Hepatocyte (in vitro differentiated cells): ENCODE results near the gene CEP95. TPM values are rescaled to one million over a fixed set of nuclear protein-coding genes. Genes with fewer than 3 reads are reported as not detected.

Experiments
- DNase-seq: peaks from one replicate; pipeline ENCODE4 v3.0.0-alpha.2; 2016; ENCODE audit warnings: low spot score
- H2AFZ ChIP-seq: fragments of 200-600 bp; sonication (generic); 2 replicates; pipeline ENCODE4 v1.6.0; 2016; ENCODE audit warnings: antibody characterized with exemption, mild to moderate bottlenecking
- H3K27ac ChIP-seq: fragments of 200-600 bp; sonication (generic); 2 replicates; pipeline ENCODE4 v1.5.1; 2016; ENCODE audit warnings: mild to moderate bottlenecking
- H3K27me3 ChIP-seq: fragments of 200-600 bp; sonication (generic); 2 replicates; pipeline ENCODE4 v1.6.1; 2016
- H3K36me3 ChIP-seq: fragments of 200-600 bp; sonication (generic); replicated peaks from 2 replicates; pipeline ENCODE4 v1.5.1; 2016; ENCODE audit warnings: low read depth; ENCODE audit not compliant: insufficient read depth
- H3K4me1 ChIP-seq: fragments of 200-600 bp; sonication (generic); 2 replicates; pipeline ENCODE4 v1.5.1; 2016; ENCODE audit warnings: mild to moderate bottlenecking, moderate library complexity; ENCODE audit not compliant: insufficient read depth
- H3K4me2 ChIP-seq: fragments of 200-600 bp; sonication (generic); 2 replicates; pipeline ENCODE4 v1.6.0; 2016
- H3K4me3 ChIP-seq: fragments of 200-600 bp; sonication (generic); 2 replicates; pipeline ENCODE4 v1.5.1; 2016; ENCODE audit warnings: mild to moderate bottlenecking
- H3K79me2 ChIP-seq: fragments of 200-600 bp; sonication (generic); 2 replicates; pipeline ENCODE4 v1.6.0; 2017; ENCODE audit warnings: mild to moderate bottlenecking
- H3K9me2 ChIP-seq: fragments of 200-600 bp; sonication (generic); replicated peaks from 2 replicates; pipeline ENCODE4 v1.6.0; 2017; ENCODE audit warnings: mild to moderate bottlenecking; ENCODE audit not compliant: insufficient read depth
- H3K9me3 ChIP-seq: fragments of 200-600 bp; sonication (generic); 2 replicates; pipeline ENCODE4 v1.5.1; 2016; ENCODE audit warnings: low read depth, mild to moderate bottlenecking
- H4K20me1 ChIP-seq: fragments of 200-600 bp; sonication (generic); 2 replicates; pipeline ENCODE4 v1.6.0; 2016; ENCODE audit warnings: mild to moderate bottlenecking; ENCODE audit not compliant: insufficient read depth, poor library complexity, severe bottlenecking
- CTCF ChIP-seq: fragments of 200-600 bp; sonication (generic); IDR thresholded peaks from 2 replicates; pipeline ENCODE4 v1.5.1; 2016; ENCODE audit warnings: antibody characterized with exemption, mild to moderate bottlenecking; ENCODE audit not compliant: poor library complexity
- EZH2 ChIP-seq: fragments of 200-600 bp; sonication (generic); IDR thresholded peaks from 2 replicates; pipeline ENCODE4 v1.6.1; 2016; ENCODE audit warnings: antibody characterized with exemption, mild to moderate bottlenecking, borderline replicate concordance
- EZH2phosphoT487 ChIP-seq: fragments of 200-600 bp; sonication (generic); IDR thresholded peaks from one replicate; pipeline ENCODE4 v1.6.1; 2018; ENCODE audit warnings: antibody characterized with exemption, mild to moderate bottlenecking, low read depth, moderate library complexity; ENCODE audit not compliant: unreplicated experiment, severe bottlenecking
- WGBS: methylation state at CpG from one replicate; pipeline ENCODE4 v1.1.6; 2016; ENCODE audit warnings: low lambda C conversion rate; ENCODE audit errors: missing lambda C conversion rate; 5-methylcytosine and 5-hydroxymethylcytosine counted together
- polyA plus RNA-seq: library from polyadenylated mRNA; unstranded; fragments of >200 nt; fragmentation: Nextera tagmentation; extraction: Ambion mirVana; gene quantifications from 2 replicates; pipeline ENCODE4 v1.2.1, GENCODE V29; 2016
- total RNA-seq: library from RNA; depleted of rRNA; stranded (reverse); fragments of >200 nt; gene quantifications from 2 replicates; pipeline ENCODE4 v1.2.3, GENCODE V29; 2014

Gene CEP95
- total and polyA plus RNA-seq, 2 experiments from 2014 or later, result 25.8 to 42.8 TPM

DNA sequence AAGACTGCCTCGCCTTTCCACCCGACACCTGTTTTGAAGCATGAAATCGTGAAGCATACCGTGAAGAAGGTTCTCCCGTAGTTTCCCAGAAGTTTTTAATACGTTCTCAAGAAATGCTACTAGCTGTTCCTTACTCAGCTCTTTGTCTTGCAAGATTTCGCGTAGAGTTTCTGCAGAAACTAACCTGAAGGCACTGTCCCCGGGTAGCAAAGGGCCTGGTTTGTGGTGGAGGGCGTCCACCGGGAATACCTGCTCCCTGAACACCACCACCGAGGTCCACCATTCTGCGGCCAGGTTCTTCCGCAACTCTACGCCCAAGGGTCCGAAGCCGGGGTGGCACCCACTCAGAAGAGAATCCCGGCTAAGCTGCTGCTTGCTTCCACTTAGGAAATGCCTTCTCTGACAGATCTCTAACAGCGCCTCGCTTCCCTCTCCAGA, 10.4 kb upstream of the CEP95 start:
- peak overlapping the region; percentile 74 for H2AFZ ChIP-seq
- H3K9me3 ChIP-seq, result no peaks in the 10 kb centered on the region
- no peak for DNase-seq
- 2% methylated on average over 19 of the region's 20 CpGs for WGBS
- H3K4me3 ChIP-seq, result peak overlapping the region; percentile 60
- no peaks in the 10 kb centered on the region for H3K27me3 ChIP-seq
- TF ChIP-seq EZH2 (no peak), EZH2phosphoT487 (no peak), CTCF (no peak)
- peak overlapping the region; percentile 80 for H3K4me2 ChIP-seq
- H3K79me2 ChIP-seq, result peaks cover 51% of the 10 kb centered on the region
- H3K36me3 ChIP-seq, result peaks cover 10% of the 10 kb centered on the region
- no peaks in the 10 kb centered on the region for H3K9me2 ChIP-seq
- H4K20me1 ChIP-seq, result peaks cover 34% of the 10 kb centered on the region
- peak overlapping the region; percentile 93 for H3K27ac ChIP-seq
- H3K4me1 ChIP-seq, result peaks cover 22% of the 10 kb centered on the region

GRCh38 chr17:64496786-64497564, 9.8 kb upstream of the CEP95 start, which contains the start of gene POLG2:
Gene POLG2, minus strand, starts transcription at chr17:64497054. Its CDS starts 86 bp downstream, at chr17:64496968.
- peaks cover 57% of the 10 kb centered on the region for H3K79me2 ChIP-seq
- peak within 1 kb of the TSS; percentile 80 for H3K4me2 ChIP-seq
- peaks cover 13% of the 10 kb centered on the region for H3K36me3 ChIP-seq
- TF ChIP-seq CTCF (peak; percentile 56), EZH2 (no peak), EZH2phosphoT487 (no peak)
- 2% methylated on average over 50 of the region's 50 CpGs for WGBS
- no peaks in the 10 kb centered on the region for H3K9me3 ChIP-seq
- H2AFZ ChIP-seq, result peak within 1 kb of the TSS; percentile 74
- H3K9me2 ChIP-seq, result no peaks in the 10 kb centered on the region
- H3K4me3 ChIP-seq, result peak within 1 kb of the TSS; percentile 60
- H3K4me1 ChIP-seq, result peaks cover 22% of the 10 kb centered on the region
- H3K27ac ChIP-seq, result peak within 1 kb of the TSS; percentile 93
- H4K20me1 ChIP-seq, result peaks cover 40% of the 10 kb centered on the region
- no peaks in the 10 kb centered on the region for H3K27me3 ChIP-seq
- DNase-seq, result peak; percentile 97

GRCh38 chr17:64497565-64498035, 9.2 kb upstream of the CEP95 start:
- peaks cover 22% of the 10 kb centered on the region for H3K4me1 ChIP-seq
- H3K9me2 ChIP-seq, result no peaks in the 10 kb centered on the region
- no peaks in the 10 kb centered on the region for H3K27me3 ChIP-seq
- 49% methylated on average over 4 of the region's 4 CpGs for WGBS
- DNase-seq, result no peak
- peaks cover 64% of the 10 kb centered on the region for H3K79me2 ChIP-seq
- H2AFZ ChIP-seq, result no peak overlapping the region
- H3K36me3 ChIP-seq, result peaks cover 13% of the 10 kb centered on the region
- peaks cover 46% of the 10 kb centered on the region for H4K20me1 ChIP-seq
- no peaks in the 10 kb centered on the region for H3K9me3 ChIP-seq
- peak overlapping the region; percentile 80 for H3K4me2 ChIP-seq
- H3K4me3 ChIP-seq, result no peak overlapping the region
- peak overlapping the region; percentile 93 for H3K27ac ChIP-seq
- TF ChIP-seq EZH2phosphoT487 (no peak), EZH2 (no peak), CTCF (no peak)
